ENCODE measurements around the gene BLOC1S6.

The BLOC1S6 gene

DNA sequence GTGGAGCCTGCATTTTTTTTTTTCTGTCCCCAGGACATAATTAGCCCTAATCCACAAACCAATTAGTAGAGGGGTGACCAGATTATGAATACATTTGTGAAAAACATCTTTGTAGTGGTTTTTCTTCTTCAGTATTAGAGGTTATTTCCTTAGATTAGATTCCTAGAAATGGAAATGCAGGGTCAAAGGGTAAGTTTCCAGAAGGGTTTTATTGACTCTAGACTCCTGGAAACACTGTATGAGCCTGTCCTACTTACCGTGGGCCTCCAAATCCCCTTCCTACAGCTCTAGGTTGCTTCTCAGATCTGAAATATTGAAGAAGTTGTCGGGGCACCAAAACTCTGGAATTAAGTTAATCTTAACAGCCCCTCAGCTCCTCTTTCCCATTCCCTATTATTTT, 70.1 kb downstream of the BLOC1S6 start:
- FAIRE-seq = no peak
- no peak for DNase-seq (ENCODE audit: insufficient read length, low spot score)
- TF ChIP-seq POLR2A (IDR thresholded peaks at IDR 0.05; ENCODE audit: low read depth, low read length) = no peak

DNA sequence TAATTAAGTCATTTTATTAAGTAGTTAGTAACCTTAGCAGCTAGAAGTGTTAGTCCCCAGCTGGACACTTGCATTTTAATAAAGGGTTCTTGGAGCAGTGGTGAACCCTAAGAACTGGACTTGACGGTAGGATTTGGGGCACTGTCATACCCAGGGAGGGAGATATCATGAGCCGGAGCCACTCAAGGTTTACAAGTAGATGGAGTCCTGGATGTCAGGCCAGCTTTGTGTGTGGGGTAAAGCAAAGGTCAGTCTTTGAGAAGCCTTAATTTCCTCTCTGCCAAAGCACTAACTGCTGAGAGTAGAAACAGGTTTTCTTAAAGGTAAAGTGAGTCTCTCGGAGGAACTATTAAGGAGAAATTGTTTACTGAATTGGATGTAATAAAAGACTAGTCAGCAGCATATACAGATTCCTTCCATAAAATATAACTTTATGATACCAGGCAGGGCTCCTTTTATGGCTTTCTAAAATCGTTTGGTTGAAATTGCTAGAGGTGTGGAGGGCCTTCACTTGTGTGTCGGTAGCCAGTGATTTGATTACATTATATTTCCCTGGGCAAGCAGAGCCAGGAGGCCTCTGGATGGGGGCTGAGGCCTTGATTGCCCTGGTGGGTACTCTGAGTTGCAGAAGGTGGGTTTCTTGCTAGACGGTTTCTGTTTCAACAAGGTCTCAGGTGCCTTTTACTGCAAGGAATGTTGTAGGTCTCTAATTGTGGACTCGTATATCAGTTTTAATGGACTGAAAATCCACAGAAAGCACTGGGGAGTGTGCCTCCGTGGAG, 70.8 kb downstream of the BLOC1S6 start:
- FAIRE-seq (no peak), DNase-seq (ENCODE audit: insufficient read length, low spot score) (no peak)
- no peak for TF ChIP-seq POLR2A (IDR thresholded peaks at IDR 0.05; ENCODE audit: low read depth, low read length)
